Skeletal muscle cell (primary cell): ENCODE data around the gene SKAP2.
A peak's percentile ranks its signal among the peaks of the same experiment; 100 is the strongest.

Experiments
- DNase-seq: peaks from one replicate; pipeline ENCODE4 v3.0.0-alpha.2; 2010; ENCODE audit warnings: low read depth
- H3K4me3 ChIP-seq: 2 replicates; pipeline ENCODE4 v1.5.1; 2011; ENCODE audit warnings: low read depth, mild to moderate bottlenecking, control low read depth, low read length, moderate library complexity

SKAP2 gene

DNA sequence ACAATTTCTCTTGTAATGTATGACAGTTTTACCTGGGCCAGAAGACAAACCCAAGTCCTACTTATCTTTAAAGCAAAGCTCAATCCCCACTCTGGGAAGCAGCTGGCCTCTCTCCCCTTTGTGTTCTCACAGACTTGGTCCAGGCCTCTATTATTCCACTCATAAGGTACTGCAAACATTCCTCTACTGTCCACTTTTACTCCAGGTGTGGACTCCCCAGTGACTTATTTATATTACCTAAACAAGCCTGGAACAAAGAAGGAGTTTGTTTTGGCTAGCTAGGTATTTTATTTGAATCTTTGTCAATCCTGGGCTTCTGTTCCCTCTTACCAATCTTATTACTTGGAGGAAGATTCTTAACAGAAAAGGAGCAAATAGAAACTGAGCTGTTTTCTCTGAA, 163.5 kb downstream of the SKAP2 start:
- DNase-seq, result no peak
- H3K4me3 ChIP-seq, result no peak overlapping the region

DNA sequence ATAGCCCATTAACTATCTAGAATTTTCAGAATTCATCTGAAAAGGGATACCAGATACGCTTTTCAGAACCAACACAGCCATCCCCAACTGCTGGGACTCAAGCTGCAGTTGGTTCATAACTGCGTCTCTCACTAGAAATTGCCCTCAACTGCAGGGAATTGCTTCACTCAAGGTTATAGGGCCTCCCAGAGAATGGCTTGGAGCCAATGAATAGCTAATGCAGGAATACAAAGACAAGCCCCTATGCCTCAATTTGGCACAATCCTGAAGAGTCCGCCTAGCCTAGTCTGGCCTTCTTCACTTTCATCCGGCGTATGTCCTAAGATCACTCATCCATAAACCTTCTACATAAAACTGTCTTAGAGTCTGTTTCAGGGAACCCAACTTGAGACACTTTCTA, 164.0 kb downstream of the SKAP2 start:
- peak; percentile 13 for DNase-seq
- no peak overlapping the region for H3K4me3 ChIP-seq

DNA sequence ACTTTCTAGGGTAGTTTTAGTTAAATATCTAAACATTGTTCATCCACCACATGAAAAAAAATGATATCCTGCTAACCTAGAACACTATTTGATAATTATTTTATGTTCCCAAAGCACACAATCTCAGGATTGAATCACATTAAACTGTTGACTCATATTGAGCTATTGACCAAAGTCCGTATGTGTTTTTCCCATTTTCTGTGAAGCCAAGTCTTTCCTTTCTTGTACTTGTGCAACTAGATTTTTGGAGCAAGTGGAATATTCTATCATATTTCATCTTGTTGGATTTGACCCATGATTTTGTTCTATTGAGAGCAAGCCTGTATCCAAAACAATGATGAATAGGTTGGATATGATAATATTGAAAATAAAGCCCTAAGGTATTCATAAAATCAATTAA, 164.6 kb downstream of the SKAP2 start:
- no peak for DNase-seq
- no peak overlapping the region for H3K4me3 ChIP-seq

DNA sequence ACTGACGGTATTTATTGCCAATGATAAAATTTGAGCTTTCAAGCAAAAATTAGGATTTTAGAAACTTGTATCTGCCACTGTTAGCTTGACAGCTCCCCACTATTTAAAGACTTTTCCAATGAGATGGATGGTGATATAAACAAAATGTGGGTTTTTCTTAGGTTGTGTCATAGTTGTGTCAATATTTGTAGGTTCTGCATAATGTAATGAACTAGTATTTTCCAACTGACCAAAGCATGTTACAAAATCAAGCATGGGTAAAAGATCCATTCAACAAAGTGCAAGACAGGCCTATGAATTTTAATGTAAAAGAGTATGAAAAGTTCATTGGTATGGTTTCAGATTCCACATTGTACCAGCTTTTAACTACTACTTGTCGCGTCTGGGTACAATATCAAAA, 165.6 kb downstream of the SKAP2 start:
- H3K4me3 ChIP-seq, result no peak overlapping the region
- DNase-seq, result no peak

DNA sequence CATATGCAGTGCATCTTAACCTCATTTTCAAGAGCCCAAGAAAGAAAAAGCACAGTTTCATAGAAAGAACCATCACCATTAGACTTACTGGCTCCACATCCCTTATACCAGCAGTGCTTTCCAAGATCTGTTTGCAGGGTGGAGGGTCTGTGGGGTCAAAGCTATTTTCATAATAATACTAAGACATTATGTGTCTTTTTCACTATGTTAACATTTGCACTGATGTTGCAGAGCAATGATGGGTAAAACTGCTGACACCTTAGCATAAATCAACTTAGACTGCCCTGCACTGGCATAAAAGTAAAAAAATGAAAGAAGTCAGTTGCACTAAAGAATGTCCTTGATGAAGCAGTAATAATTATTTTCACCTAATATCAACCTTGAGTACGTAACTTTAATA, 166.2 kb downstream of the SKAP2 start:
- no peak overlapping the region for H3K4me3 ChIP-seq
- DNase-seq, result no peak

DNA sequence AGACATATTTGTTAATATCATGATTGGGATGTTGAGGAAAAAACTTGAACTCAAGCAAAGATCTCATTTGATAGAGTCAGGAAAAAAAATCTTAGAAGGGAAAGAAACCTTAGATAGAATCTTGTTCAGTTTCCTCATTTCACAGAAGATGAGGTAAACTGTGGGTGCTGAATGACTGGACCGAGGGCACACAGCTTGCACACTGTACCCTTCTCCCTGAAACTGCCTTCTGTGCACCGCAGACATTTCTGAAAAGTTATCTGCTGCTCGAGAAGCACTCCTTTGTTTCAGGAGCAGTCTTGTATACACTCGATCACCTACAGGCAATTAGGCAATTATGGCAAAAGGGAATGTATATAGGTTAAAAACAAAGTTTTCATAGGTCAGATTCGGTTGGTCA, 167.4 kb downstream of the SKAP2 start:
- H3K4me3 ChIP-seq, result no peak overlapping the region
- DNase-seq, result no peak

DNA sequence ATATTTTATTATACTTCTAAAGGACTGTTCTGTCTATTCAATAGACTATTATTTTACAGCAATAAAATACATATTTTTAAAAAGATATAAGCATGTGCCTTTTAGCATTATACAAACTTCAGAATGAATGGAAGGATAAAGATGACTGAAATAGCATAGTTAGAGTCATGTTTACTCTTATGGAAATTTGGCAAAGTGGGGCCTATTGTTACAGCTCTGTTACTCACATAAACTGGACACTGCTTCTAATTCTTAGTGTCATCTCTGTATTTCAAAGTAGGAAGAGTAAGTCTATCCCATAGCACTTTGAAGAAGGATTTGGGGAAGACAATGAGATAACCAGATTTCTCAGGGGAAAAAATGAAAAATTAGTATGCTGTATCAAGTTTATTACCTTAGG, 168.2 kb downstream of the SKAP2 start:
- DNase-seq, result no peak
- H3K4me3 ChIP-seq, result no peak overlapping the region

DNA sequence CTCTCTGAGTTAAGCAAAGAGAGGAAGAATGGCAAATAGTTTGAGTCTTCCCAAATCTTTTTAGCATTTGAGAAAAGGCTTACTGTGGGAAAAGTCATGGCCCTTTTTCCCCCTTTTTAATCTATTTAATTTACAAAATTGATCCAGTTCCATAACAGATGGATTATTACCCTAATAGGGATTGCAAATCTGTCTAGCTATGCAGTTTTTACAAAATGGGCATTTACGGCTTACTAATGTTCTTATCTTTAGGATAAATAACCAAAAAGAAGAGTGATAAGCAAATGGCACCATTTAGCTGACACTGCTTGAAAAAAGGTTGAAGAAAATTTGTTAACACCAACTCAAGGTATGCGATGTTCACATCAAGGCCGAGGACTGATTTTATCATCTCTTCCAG, 169.7 kb downstream of the SKAP2 start:
- DNase-seq, result no peak
- H3K4me3 ChIP-seq, result no peak overlapping the region

DNA sequence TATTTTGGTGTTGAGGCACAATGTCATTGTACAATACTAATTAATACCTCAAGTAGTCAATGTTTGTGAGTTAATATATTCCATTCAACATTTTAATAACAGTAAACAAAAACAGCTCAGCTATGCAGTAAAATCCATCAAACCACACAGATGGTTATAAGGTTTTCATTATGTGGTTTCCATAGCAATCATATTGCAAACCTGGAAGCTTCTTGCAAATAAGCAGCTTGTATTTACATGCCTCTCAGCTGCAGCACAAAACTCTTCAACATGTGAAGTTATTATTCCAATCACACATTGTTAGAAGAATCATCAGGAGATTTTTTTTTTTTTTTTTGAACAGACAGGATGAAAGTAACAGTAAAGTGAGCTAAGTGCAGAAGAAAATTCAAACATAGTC, 170.2 kb downstream of the SKAP2 start:
- DNase-seq, result no peak
- no peak overlapping the region for H3K4me3 ChIP-seq

DNA sequence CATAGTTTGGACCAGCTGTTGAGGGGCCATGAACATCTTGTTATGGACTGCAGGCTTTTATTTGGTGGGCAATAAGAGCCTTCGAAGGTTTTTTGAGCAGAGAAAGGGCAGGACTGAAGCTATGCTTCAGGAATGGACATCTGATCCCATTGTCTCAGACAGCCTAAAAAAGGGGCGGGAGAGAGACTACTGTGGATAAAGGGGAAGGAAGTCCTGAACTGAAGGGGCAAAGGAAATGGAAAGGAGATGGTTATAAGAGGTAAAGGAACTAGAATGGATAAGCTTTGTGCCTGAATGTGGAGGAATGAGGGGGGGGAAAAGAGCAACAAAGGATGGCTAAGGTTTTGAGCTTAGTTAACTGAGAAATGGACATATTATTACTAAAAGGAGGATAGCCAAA, 172.5 kb downstream of the SKAP2 start:
- H3K4me3 ChIP-seq, result no peak overlapping the region
- DNase-seq, result no peak

DNA sequence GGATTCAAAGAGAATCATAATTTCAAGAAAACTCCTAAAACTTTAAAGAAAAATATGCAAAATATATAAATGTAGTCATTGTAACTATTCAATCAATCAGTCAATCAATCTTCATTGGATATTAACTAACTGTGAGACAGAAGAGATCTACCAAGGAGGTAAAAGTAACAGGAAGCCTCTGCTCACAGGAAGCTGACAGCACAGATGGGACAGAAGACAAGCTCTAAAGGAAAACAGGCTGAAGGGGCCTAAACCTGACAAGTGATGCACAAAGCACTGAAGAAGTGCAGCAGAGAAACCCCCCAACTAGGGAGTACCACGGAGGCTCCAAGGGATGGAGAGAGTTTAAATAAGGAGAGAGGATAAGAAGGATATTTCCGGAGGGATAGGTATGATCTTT, 173.0 kb downstream of the SKAP2 start:
- H3K4me3 ChIP-seq, result no peak overlapping the region
- no peak for DNase-seq

DNA sequence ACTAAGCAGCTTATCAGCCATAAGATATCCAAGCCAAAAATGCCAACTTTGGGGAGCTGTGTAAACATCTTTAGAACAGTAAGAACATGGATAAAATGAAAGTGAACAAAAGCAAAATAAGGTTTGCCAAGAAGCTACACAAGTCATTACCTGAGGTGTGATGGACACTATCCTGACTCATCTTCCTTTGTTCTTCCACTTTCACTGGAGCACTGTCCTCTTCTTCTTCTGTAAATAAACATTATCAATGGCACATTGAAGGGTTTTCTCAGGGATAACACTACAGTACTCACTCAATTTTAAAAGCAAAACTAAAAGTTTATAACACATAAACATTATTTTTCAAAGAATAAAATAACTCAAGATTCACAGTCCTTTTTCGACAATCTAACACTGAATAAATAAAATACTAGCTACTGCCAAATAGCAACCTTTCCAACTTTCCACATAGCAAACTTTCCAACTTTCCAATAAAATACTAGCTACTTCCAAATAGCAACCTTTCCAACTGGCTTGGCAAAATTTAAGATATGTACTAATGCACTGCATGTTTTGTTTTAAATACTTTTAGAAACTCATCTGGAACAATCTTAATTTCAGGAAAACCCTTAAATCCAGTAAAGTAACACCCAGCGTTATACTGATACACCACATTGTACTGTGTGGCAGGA, 174.1 kb downstream of the SKAP2 start:
- no peak overlapping the region for H3K4me3 ChIP-seq
- DNase-seq, result no peak

DNA sequence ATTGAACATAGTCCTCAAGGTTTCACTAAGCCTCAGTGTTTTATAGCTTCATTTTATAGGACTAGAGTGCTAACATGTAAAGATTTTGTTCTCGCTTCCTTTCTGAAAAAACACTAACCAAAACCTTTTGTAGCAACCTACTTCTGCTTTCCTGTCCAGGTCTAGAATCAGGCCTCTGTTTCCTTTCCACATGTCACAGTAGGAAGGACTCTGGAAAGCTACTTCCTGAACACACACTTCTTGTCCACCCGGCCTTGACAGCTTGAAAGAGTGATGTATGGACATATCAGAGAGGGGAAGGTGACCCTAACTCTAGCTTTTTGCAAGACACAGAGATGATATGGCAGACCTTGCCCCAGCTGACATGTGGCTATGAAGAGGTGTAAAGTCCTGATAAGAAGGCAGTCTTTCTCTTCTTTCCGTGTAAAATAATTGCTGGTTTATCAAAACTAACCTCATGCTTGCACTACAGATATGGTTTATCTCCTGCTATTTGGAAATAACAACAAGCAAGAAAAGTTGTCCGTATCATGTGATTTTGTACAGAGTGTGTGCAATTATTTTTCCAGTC, 175.4 kb downstream of the SKAP2 start:
- no peak overlapping the region for H3K4me3 ChIP-seq
- DNase-seq, result no peak

DNA sequence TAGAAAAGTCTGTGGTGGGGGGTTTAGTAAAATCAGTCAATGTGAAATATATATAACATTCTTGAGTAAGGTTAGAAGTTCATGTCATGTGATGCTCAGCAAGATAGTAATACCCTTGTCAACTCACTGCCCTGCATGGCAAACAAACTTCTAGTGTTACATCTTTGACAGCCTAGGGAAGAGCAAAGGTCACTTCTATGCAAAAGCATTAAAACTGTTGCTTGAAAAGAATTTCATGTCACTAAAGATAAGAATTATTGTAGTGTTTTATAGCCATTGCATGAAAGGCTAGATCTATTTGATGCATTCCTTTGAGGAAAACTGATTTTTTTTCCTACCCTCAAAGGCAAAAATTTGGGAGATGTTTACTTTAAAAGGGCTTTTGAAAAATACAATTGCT, 176.0 kb downstream of the SKAP2 start:
- no peak overlapping the region for H3K4me3 ChIP-seq
- DNase-seq, result no peak

DNA sequence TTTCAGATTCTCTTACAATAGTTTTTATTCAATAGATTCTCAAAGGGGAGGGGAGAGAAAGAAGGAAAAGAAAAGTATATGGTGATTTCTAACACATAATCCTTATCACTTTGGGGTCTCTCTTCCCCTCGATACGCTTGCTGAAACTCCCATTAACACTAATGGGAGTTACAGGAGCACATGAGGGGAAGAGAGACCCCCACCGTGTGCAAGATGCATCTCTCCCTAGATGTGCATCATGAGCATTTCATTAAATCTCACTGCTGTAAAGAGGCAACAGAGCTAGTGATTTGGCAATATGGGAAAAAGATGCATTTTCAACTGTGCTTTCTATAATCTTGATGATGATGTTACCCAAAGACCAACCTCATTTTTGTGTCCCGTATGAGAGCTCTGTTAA, 177.4 kb downstream of the SKAP2 start:
- DNase-seq, result no peak

DNA sequence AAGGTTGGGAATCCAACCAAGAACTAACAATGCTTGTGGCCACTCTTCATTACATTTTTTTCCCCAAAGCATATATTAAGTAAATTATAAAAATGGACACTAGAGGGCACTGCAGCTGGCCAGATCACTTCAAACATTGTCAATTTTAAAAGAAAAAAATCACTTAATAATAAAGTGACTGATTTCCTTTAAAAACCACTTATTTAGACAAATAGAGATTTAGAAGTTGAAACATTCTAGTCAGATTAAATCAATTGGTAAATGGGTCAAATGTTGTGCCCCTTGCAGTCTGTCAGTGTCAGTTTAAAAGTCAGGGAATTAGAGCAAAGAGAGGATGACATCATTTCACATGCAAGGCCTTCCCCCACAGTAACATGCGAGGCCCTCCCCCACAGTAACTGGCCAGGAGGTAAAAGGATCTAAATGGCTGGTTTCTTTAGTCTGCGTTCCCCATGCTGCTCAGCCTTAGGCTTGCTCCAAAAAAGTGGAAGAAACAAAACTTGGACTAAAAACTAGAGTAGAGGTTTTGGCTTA, 177.9 kb downstream of the SKAP2 start:
- no peak overlapping the region for H3K4me3 ChIP-seq
- peak; percentile 75 for DNase-seq

More for the DNA sequence above, 177.4 kb downstream of the SKAP2 start:
- H3K4me3 ChIP-seq, result no peak overlapping the region

DNA sequence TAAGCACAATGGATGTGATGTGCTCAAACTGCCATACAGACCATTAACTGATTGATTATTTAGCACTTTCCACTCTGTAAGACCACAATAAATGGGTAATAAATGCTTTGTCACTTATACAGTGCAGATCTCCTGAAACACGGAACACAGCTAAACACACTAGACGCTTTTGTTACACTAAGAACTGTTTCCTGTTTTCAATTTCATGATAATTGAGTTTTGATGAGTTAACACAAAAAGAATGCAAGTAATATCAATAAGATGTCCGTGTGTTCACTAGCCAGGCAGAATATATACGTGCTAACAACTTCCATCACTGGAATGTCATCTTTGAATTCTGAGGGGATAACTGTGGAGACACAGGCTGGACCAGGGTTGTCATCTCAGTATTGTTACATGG, 178.8 kb downstream of the SKAP2 start:
- H3K4me3 ChIP-seq, result no peak overlapping the region
- no peak for DNase-seq

DNA sequence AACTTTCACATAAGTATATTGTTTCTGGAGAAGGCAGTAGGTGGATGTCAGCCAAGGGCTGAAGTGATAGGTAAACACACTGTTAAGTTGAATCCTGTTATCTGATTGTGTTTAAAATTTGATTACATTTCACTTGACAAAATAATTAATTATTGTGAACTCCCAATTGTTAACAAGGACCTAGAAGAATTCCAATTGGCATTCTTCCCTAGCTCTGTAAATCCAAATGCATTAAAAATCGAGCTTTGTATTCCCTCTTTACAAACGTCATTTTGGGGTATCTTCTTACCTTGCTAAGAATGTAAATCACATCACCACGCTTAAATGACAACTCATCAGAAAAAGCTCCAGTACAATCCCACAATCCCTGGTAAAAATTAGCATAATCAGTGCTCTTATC, 179.9 kb downstream of the SKAP2 start:
- no peak for DNase-seq
- no peak overlapping the region for H3K4me3 ChIP-seq

DNA sequence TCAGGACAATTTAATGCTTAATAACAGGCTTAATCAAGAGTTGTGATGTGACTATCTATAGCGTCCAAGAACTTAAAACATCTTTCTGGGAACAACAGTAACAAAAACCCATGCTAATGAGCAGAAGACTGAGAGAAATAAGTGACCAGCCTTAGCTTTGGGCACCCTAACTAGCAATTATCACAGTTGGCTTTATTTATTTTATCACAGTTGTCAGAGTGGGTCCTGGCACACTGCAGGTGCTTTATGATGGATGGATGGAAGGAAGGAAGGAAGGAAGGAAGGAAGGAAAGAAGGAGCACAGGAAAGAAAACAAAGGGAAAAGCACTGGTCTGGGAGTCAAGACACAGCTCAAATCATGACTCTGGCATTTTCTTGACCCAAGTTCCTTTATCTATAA, 181.1 kb downstream of the SKAP2 start:
- no peak overlapping the region for H3K4me3 ChIP-seq

DNA sequence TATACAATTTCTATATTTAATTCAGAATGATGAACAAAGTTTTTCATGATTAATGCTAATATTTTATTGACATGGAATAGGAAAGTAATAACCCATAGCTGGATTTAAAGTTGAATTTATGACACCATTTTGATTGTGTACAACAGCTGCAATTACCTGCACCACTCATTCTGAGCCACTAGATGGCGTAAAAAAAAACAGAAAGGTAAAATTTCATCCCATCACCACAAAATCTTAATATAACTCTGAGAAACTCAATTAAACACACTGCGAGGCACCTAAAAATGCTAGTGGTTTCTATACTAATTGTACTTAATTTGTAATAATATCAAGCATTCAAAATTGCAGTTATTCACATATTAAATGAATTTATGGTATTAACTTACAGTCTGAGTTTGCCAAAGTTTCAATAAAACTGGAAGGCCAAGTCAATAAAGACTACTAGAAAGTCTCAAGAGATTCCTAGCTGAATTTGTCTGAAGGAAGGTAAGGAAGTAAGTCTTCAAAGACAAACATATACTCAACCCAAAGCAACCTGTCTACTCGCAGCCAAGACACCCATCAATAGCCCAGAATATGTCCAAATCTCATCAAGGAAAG, 182.5 kb downstream of the SKAP2 start:
- DNase-seq, result no peak
- H3K4me3 ChIP-seq, result no peak overlapping the region

More for the DNA sequence above, 181.1 kb downstream of the SKAP2 start:
- no peak for DNase-seq

DNA sequence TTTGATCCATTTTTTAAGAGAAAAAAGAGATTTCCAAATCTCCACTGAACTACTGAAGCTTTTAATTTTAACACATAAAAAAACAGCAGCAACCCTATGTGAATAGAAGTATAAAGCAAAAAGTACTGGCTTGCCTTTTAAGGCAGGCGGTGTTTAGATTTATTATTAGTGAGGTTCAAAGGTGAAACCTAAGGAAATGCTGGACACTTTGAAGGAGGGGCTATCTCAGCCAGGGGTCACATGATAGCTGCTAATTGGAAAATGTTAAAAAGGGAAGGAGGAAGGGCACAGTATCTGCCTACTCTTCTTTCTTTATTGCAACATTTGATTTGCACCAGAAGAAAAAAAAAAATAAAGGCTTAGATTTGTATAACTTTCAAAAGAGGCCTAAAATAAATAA, 183.8 kb downstream of the SKAP2 start:
- no peak for DNase-seq

More for the DNA sequence above, 183.8 kb downstream of the SKAP2 start:
- H3K4me3 ChIP-seq, result no peak overlapping the region
